H9 (cell line): Measurements from ENCODE around the gene CDH13. TPM values are rescaled to one million over a fixed set of nuclear protein-coding genes. Genes with fewer than 3 reads are reported as not detected.

Experiments used
- DNase-seq: peaks from one replicate; pipeline ENCODE4 v3.0.0-alpha.2; 2017
- H2AFZ ChIP-seq: one replicate; pipeline ENCODE4 v1.6.1; 2013; ENCODE audit warnings: mild to moderate bottlenecking, low read length, control low read depth, moderate library complexity
- H2AK5ac ChIP-seq: 2 replicates; pipeline ENCODE4 v1.6.1; 2013; ENCODE audit warnings: low read length, control low read depth, mixed read lengths; ENCODE audit not compliant: insufficient read length
- H2BK120ac ChIP-seq: one replicate; pipeline ENCODE4 v1.6.1; 2013; ENCODE audit warnings: low read depth, mild to moderate bottlenecking, low read length, control low read depth, inconsistent platforms; ENCODE audit not compliant: poor library complexity, severe bottlenecking
- H2BK12ac ChIP-seq: 2 replicates; pipeline ENCODE4 v1.6.1; 2013; ENCODE audit warnings: low read length, control low read depth, mixed read lengths, low read depth; ENCODE audit not compliant: insufficient read length
- H2BK15ac ChIP-seq: 2 replicates; pipeline ENCODE4 v1.6.1; 2013; ENCODE audit warnings: low read depth, low read length, control low read depth
- H2BK20ac ChIP-seq: one replicate; pipeline ENCODE4 v1.6.1; 2013; ENCODE audit warnings: low read depth, mild to moderate bottlenecking, low read length, control low read depth, inconsistent platforms; ENCODE audit not compliant: poor library complexity, severe bottlenecking
- H2BK5ac ChIP-seq: 2 replicates; pipeline ENCODE4 v1.6.1; 2013; ENCODE audit warnings: low read length, control low read depth, mixed read lengths; ENCODE audit not compliant: insufficient read length
- H3K14ac ChIP-seq: 2 replicates; pipeline ENCODE4 v1.6.1; 2013; ENCODE audit warnings: low read length, control low read depth; ENCODE audit not compliant: insufficient read depth
- H3K18ac ChIP-seq: 2 replicates; pipeline ENCODE4 v1.6.1; 2013; ENCODE audit warnings: low read depth, mild to moderate bottlenecking, mixed read lengths, low read length, control low read depth; ENCODE audit not compliant: insufficient read length
- H3K23ac ChIP-seq: 2 replicates; pipeline ENCODE4 v1.6.1; 2013; ENCODE audit warnings: low read length, control low read depth, mixed read lengths, low read depth; ENCODE audit not compliant: insufficient read length
- H3K23me2 ChIP-seq: 2 replicates; pipeline ENCODE4 v1.6.1; 2013; ENCODE audit warnings: low read depth, mild to moderate bottlenecking, mixed read lengths, low read length, control low read depth; ENCODE audit not compliant: insufficient read length, poor library complexity, severe bottlenecking
- H3K27ac ChIP-seq: 2 replicates; pipeline ENCODE4 v1.5.1; 2013; ENCODE audit warnings: low read length, control low read depth, mixed read lengths, low read depth; ENCODE audit not compliant: insufficient read length
- H3K27me3 ChIP-seq: 2 replicates; pipeline ENCODE4 v1.6.1; 2013; ENCODE audit warnings: low read length, control low read depth, inconsistent platforms; ENCODE audit not compliant: insufficient read depth
- H3K4ac ChIP-seq: 2 replicates; pipeline ENCODE4 v1.6.1; 2013; ENCODE audit warnings: low read depth, mild to moderate bottlenecking, control low read depth, inconsistent platforms, low read length, moderate library complexity
- H3K4me1 ChIP-seq: 2 replicates; pipeline ENCODE4 v1.6.1; 2013; ENCODE audit warnings: low read length, control low read depth, inconsistent platforms; ENCODE audit not compliant: insufficient read depth
- H3K4me2 ChIP-seq: 2 replicates; pipeline ENCODE4 v1.6.1; 2013; ENCODE audit warnings: low read length, control low read depth, mixed read lengths; ENCODE audit not compliant: insufficient read length, insufficient read depth
- H3K56ac ChIP-seq: 2 replicates; pipeline ENCODE4 v1.6.1; 2013; ENCODE audit warnings: low read depth, mild to moderate bottlenecking, mixed read lengths, low read length, control low read depth; ENCODE audit not compliant: insufficient read length
- H3K79me1 ChIP-seq: 2 replicates; pipeline ENCODE4 v1.6.1; 2013; ENCODE audit warnings: low read depth, mild to moderate bottlenecking, moderate library complexity, low read length, control low read depth, inconsistent platforms; ENCODE audit not compliant: insufficient read depth, poor library complexity, severe bottlenecking
- H3K79me2 ChIP-seq: 2 replicates; pipeline ENCODE4 v1.6.1; 2013; ENCODE audit warnings: low read length, control low read depth, inconsistent platforms; ENCODE audit not compliant: insufficient read depth
- H3K9ac ChIP-seq: 2 replicates; pipeline ENCODE4 v1.6.1; 2013; ENCODE audit warnings: low read length, control low read depth, mixed read lengths; ENCODE audit not compliant: insufficient read length; ENCODE audit errors: extremely low read depth
- H3K9me3 ChIP-seq: one replicate; pipeline ENCODE4 v1.6.1; 2013; ENCODE audit warnings: low read depth, low read length, inconsistent platforms; ENCODE audit not compliant: control insufficient read depth
- H3T11ph ChIP-seq: one replicate; pipeline ENCODE4 v1.6.1; 2013; ENCODE audit warnings: mild to moderate bottlenecking, low read length, control low read depth, inconsistent platforms
- H4K20me1 ChIP-seq: one replicate; pipeline ENCODE4 v1.6.1; 2013; ENCODE audit not compliant: control insufficient read depth, insufficient read length, insufficient read depth
- H4K5ac ChIP-seq: 2 replicates; pipeline ENCODE4 v1.6.1; 2013; ENCODE audit warnings: low read depth, mild to moderate bottlenecking, mixed read lengths, low read length, control low read depth; ENCODE audit not compliant: insufficient read length
- H4K8ac ChIP-seq: replicated peaks from 2 replicates; pipeline ENCODE4 v1.6.1; 2013; ENCODE audit warnings: low read length, control low read depth, mixed read lengths, low read depth; ENCODE audit not compliant: insufficient read length
- H4K91ac ChIP-seq: 2 replicates; pipeline ENCODE4 v1.6.1; 2013; ENCODE audit warnings: low read depth, mild to moderate bottlenecking, moderate library complexity, mixed read lengths, low read length, control low read depth; ENCODE audit not compliant: insufficient read length
- H3K27ac Mint-ChIP-seq, 3 experiments: 2 replicates in 2 of 3; 3 replicates in 1 of 3; pipeline ENCODE4 v1.8.0; 2020 to 2021; ENCODE audit warnings: mixed read lengths in 3 of 3, mild to moderate bottlenecking in 1 of 3, moderate library complexity in 1 of 3
- H3K27me3 Mint-ChIP-seq: 2 replicates; pipeline ENCODE4 v1.8.0; 2021; ENCODE audit warnings: low read depth, mild to moderate bottlenecking, moderate library complexity, mixed read lengths
- H3K36me3 Mint-ChIP-seq, 3 experiments: 2 replicates in 2 of 3; 3 replicates in 1 of 3; pipeline ENCODE4 v1.8.0; 2020 to 2021; ENCODE audit warnings: low read depth in 3 of 3, mixed read lengths in 3 of 3; ENCODE audit not compliant: insufficient read depth in 1 of 3
- H3K4me1 Mint-ChIP-seq, 2 experiments: 2 replicates each; pipeline ENCODE4 v1.8.0; 2020; ENCODE audit warnings: mixed read lengths in 2 of 2
- H3K4me3 Mint-ChIP-seq, 2 experiments: 2 replicates in 1 of 2; 3 replicates in 1 of 2; pipeline ENCODE4 v1.8.0; 2020 to 2021; ENCODE audit warnings: mild to moderate bottlenecking in 2 of 2, mixed read lengths in 2 of 2, moderate library complexity in 1 of 2
- H3K9me3 Mint-ChIP-seq, 2 experiments: 2 replicates in 1 of 2; 3 replicates in 1 of 2; pipeline ENCODE4 v1.8.0; 2020; ENCODE audit warnings: mild to moderate bottlenecking in 2 of 2, mixed read lengths in 2 of 2, moderate library complexity in 1 of 2
- CTCF ChIP-seq: fragments of 200-600 bp; sonication (generic); conservative IDR thresholded peaks from 3 replicates; pipeline ENCODE4 v1.8.0; 2021; ENCODE audit warnings: antibody characterized with exemption, mild to moderate bottlenecking
- WGBS: extraction: QIAGEN DNeasy Blood & Tissue Kit; methylation state at CpG from one replicate; pipeline ENCODE4 v1.1.7; 2013; ENCODE audit warnings: missing lambda C conversion rate, low lambda C conversion rate, mixed read lengths; ENCODE audit not compliant: insufficient read length; ENCODE audit errors: extremely low coverage; 5-methylcytosine and 5-hydroxymethylcytosine counted together
- total RNA-seq: library from RNA; stranded (reverse); gene quantifications from 2 replicates; pipeline ENCODE4 v1.2.1, GENCODE V29; 2021

CDH13 gene
- total RNA-seq, 1 experiment from 2014 or later = 1.5 TPM

- Histone ChIP-seq H3K4ac (no peak overlapping the region), H3K23ac (no peak overlapping the region), H3K27me3 (no peaks in the 10 kb centered on the region), H2BK20ac (no peak overlapping the region), H3K14ac (no peak overlapping the region), H2AK5ac (no peak overlapping the region), H4K5ac (no peak overlapping the region), H3K56ac (no peak overlapping the region), H2AFZ (no peak overlapping the region), H4K91ac (no peak overlapping the region), H3K79me2 (no peaks in the 10 kb centered on the region), H3T11ph (no peak overlapping the region), H3K9me3 (no peaks in the 10 kb centered on the region), H3K4me2 (no peak overlapping the region), H3K9ac (no peak overlapping the region), H3K18ac (no peak overlapping the region), H4K8ac (no peak overlapping the region), H3K27ac (no peak overlapping the region), H2BK120ac (no peak overlapping the region), H3K4me1 (peaks cover 2% of the 10 kb centered on the region; the same call in 1 of the 2 replicates), H3K23me2 (no peaks in the 10 kb centered on the region), H3K79me1 (no peaks in the 10 kb centered on the region), H2BK12ac (no peak overlapping the region), H2BK5ac (no peak overlapping the region), H4K20me1 (no peaks in the 10 kb centered on the region), H2BK15ac (no peak overlapping the region)
- TF ChIP-seq CTCF = no peak
- WGBS = no CpG with 5 or more reads among the region's 3 CpGs
- no peak for DNase-seq
- Mint-ChIP-seq H3K4me1 (peaks cover 6 to 19% of the 10 kb centered on the region in 2 experiments), H3K36me3 (no peaks in the 10 kb centered on the region), H3K27ac (no peak overlapping the region), H3K4me3 (no peak overlapping the region), H3K27me3 (peaks cover 14% of the 10 kb centered on the region; the same call in 1 of the 2 replicates), H3K9me3 (no peaks in the 10 kb centered on the region; a peak in 1 of 5 replicates)
These were observed 23.0 kb downstream of the CDH13 start for GRCh38 chr16:82649766-82650165.
